Vagina (tissue), 2 donors: Measurements from ENCODE around the gene CTSK. TPM values are rescaled to one million over a fixed set of nuclear protein-coding genes. Genes with fewer than 3 reads are reported as not detected.
"Not testable (repeated sequence)": the region's sequence is repeated elsewhere in the genome, so short reads cannot be mapped to it uniquely, and the experiment has no call there.

Source experiments
- DNase-seq, 2 donors: peaks; one replicate each; pipeline ENCODE4 v3.0.0-alpha.2; 2017; ENCODE audit errors: extremely low spot score in 2 of 2
- H3K27ac ChIP-seq: fragments of 200-600 bp; sonication (generic); one replicate; pipeline ENCODE4 v1.5.1; 2019
- H3K27me3 ChIP-seq: fragments of 200-600 bp; sonication (generic); one replicate; pipeline ENCODE4 v1.5.1; 2019
- H3K36me3 ChIP-seq, 2 donors: fragments of 200-600 bp; sonication (generic); one replicate each; pipeline ENCODE4 v1.5.1; 2017 to 2019
- H3K4me1 ChIP-seq: fragments of 200-600 bp; sonication (generic); one replicate; pipeline ENCODE4 v1.5.1; 2019
- H3K4me3 ChIP-seq, 2 donors: fragments of 200-600 bp; sonication (generic); 1 replicate in 1 of 2; 2 replicates in 1 of 2; pipeline ENCODE4 v1.5.1; 2016 to 2019
- H3K9me3 ChIP-seq: fragments of 200-600 bp; sonication (generic); one replicate; pipeline ENCODE4 v1.5.1; 2019
- CTCF ChIP-seq, 3 experiments: fragments of 450-650 bp in 2 of 3; fragments of 200-600 bp in 1 of 3; sonication (generic) in 1 of 3; IDR thresholded peaks; one replicate each; pipeline ENCODE4 v1.5.1; 2017 to 2019; ENCODE audit warnings: antibody characterized with exemption in 3 of 3, mild to moderate bottlenecking in 2 of 3, moderate library complexity in 2 of 3
- POLR2A ChIP-seq, 2 donors: fragments of 450-650 bp; IDR thresholded peaks; one replicate each; pipeline ENCODE4 v1.6.1; 2017; ENCODE audit warnings: antibody characterized with exemption in 2 of 2, mild to moderate bottlenecking in 2 of 2, moderate library complexity in 2 of 2
- POLR2AphosphoS5 ChIP-seq, 2 donors: sonication (generic); formaldehyde crosslinking; IDR thresholded peaks; one replicate each; pipeline ENCODE4 v1.9.0; 2017; ENCODE audit warnings: antibody characterized with exemption in 2 of 2, mild to moderate bottlenecking in 2 of 2, low read depth in 1 of 2; ENCODE audit not compliant: insufficient read depth in 1 of 2
- intact Hi-C: fragments of 100-400 bp; cut with DNase I; formaldehyde crosslinking; loops from one replicate; pipeline ENCODE4 v1.15.1; 2023
- total RNA-seq: library from RNA; depleted of rRNA; stranded (reverse); fragments of >200 nt; gene quantifications from one replicate; pipeline ENCODE4 v1.2.3, GENCODE V29; 2016

The CTSK gene
- 67.3 TPM for total RNA-seq

DNA sequence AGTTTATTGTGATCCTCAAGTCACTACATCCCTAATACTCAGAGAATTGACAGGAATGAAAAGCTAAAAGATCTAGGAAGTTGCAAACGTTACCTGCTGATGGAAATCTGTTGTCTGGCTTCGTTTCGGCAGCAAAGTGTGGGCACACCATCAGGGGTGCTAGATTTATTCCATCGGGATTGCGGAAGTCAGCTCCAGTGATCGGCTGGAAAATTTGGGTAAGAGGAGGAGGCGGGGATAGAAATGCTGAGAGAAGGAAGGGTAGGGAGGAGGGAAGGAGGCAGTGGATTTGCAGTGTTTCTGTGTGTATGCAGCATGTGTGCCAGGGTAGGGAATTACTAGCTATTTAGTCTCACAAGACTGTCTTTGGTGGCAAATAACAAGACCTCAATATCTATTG, at the start of gene CTSK:
Gene CTSK (minus strand): TSS at position 140 of the 400 bp plus-strand sequence. CDS start 1,455 bp downstream, outside the sequence.
- Histone ChIP-seq H3K9me3 (no peaks in the 10 kb centered on the region), H3K27ac (peak within 1 kb of the TSS; percentile 85), H3K4me3 (peak within 1 kb of the TSS; percentile 45), H3K36me3 (peaks cover 0 to 25% of the 10 kb centered on the region in 2 donors), H3K4me1 (peaks cover 10% of the 10 kb centered on the region), H3K27me3 (no peaks in the 10 kb centered on the region)
- intact Hi-C loops = no loop called here
- no peak for TF ChIP-seq CTCF (IDR thresholded peaks at IDR 0.05)
- peak in 1 of 2 donors; percentile 10 for TF ChIP-seq POLR2AphosphoS5 (IDR thresholded peaks at IDR 0.05; ENCODE audit: insufficient read depth in 1 of 2, low read depth in 1 of 2)
- TF ChIP-seq POLR2A (IDR thresholded peaks at IDR 0.05) = peak in 1 of 2 donors; percentile 33
- no peak for DNase-seq

DNA sequence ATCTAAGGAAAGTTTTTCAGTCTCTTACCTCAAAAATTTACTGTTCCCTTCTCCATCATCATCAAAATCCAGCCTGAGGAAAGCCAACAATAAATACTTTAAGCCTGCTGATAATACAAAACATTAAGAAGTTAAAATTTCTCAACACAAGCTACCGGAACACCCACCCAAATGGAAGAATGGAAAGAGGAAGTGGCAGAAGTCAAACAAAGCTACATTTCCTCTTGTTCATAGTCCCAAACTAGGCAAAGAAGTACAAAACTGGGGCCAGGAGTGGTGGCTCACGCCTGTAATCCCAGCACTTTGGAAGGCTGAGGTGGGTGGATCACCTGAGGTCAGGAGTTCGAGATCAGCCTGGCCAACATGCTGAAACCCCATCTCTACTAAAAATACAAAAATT, 44.7 kb upstream of the CTSK start:
- H3K27me3 ChIP-seq, H3K27ac ChIP-seq, H3K4me1 ChIP-seq, intact Hi-C loops, H3K9me3 ChIP-seq, DNase-seq, H3K4me3 ChIP-seq: not testable (repeated sequence)
- H3K36me3 ChIP-seq = peaks cover 0 to 29% of the 10 kb centered on the region in 2 donors

GRCh38 chr1:150850801-150851362, 42.8 kb upstream of the CTSK start:
- H3K4me1 ChIP-seq, H3K9me3 ChIP-seq, H3K27ac ChIP-seq, H3K27me3 ChIP-seq, intact Hi-C loops, DNase-seq, H3K4me3 ChIP-seq: not testable (repeated sequence)
- H3K36me3 ChIP-seq = peaks cover 0 to 17% of the 10 kb centered on the region in 2 donors

GRCh38 chr1:150846473-150847146, 38.5 kb upstream of the CTSK start:
- intact Hi-C loops = no loop called here
- Histone ChIP-seq H3K4me3 (no peak overlapping the region), H3K9me3 (no peaks in the 10 kb centered on the region), H3K27me3 (no peaks in the 10 kb centered on the region), H3K4me1 (peaks cover 6% of the 10 kb centered on the region), H3K36me3 (peaks cover 0 to 24% of the 10 kb centered on the region in 2 donors), H3K27ac (no peak overlapping the region)
- DNase-seq = no peak
- TF ChIP-seq POLR2AphosphoS5 (IDR thresholded peaks at IDR 0.05; ENCODE audit: insufficient read depth in 1 of 2, low read depth in 1 of 2) = no peak
- no peak for TF ChIP-seq POLR2A (IDR thresholded peaks at IDR 0.05)
- no peak for TF ChIP-seq CTCF (IDR thresholded peaks at IDR 0.05)

DNA sequence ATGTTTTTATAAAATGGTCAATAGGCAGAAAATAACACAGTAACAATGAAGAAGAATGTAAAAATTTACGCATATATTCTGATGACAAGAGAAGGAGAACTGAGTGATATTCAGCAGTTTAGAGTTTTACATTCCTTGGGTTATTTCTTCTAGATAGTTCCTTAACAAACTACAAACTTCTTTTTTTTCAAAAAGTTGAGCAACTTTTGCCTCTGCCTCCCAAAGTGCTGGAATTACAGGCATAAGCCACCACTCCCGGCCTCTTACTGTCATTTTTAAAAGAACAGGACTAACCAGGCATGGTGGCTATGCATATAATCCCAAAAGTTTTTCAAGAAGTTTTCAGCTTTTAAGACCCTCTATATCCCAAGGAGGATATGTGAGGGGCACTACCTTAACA, 35.4 kb upstream of the CTSK start:
- DNase-seq = no peak
- H3K36me3 ChIP-seq = peaks cover 0 to 29% of the 10 kb centered on the region in 2 donors
- H3K4me1 ChIP-seq = peaks cover 6% of the 10 kb centered on the region
- intact Hi-C loops = no loop called here
- H3K27me3 ChIP-seq = no peaks in the 10 kb centered on the region
- no peaks in the 10 kb centered on the region for H3K9me3 ChIP-seq
- TF ChIP-seq POLR2AphosphoS5 (IDR thresholded peaks at IDR 0.05; ENCODE audit: insufficient read depth in 1 of 2, low read depth in 1 of 2) = no peak
- no peak for TF ChIP-seq CTCF (IDR thresholded peaks at IDR 0.05)
- TF ChIP-seq POLR2A (IDR thresholded peaks at IDR 0.05) = no peak
- peak overlapping the region; percentile 10 for H3K27ac ChIP-seq
- H3K4me3 ChIP-seq = no peak overlapping the region

DNA sequence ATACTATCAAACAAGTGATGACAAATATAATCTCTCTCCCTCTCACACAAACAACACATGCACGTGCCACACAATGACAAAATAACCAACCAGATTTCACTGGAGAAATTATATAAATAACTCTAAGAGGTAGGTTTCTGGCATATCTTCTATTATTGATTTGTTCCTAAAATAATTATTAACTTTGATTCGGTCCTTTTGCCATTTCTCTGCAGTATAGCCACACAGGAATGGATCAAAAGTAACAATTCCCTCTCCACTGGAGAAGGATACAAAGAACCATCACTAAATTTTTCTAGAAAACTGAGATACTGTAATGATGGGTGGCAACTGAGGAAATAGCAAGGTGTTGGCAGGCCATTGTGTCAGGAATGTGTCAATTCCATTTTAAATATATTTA, 34.9 kb upstream of the CTSK start:
- peak overlapping the region; percentile 10 for H3K27ac ChIP-seq
- H3K9me3 ChIP-seq = no peaks in the 10 kb centered on the region
- peaks cover 6% of the 10 kb centered on the region for H3K4me1 ChIP-seq
- H3K4me3 ChIP-seq = no peak overlapping the region
- H3K36me3 ChIP-seq = peaks cover 0 to 29% of the 10 kb centered on the region in 2 donors
- TF ChIP-seq CTCF (IDR thresholded peaks at IDR 0.05) (no peak), POLR2AphosphoS5 (IDR thresholded peaks at IDR 0.05; ENCODE audit: insufficient read depth in 1 of 2, low read depth in 1 of 2) (no peak), POLR2A (IDR thresholded peaks at IDR 0.05) (no peak)
- H3K27me3 ChIP-seq = no peaks in the 10 kb centered on the region
- DNase-seq = no peak
- intact Hi-C loops = no loop called here
